Measurements from ENCODE around the gene ASH1L. TPM values are rescaled to one million over a fixed set of nuclear protein-coding genes. Genes with fewer than 3 reads are reported as not detected.

ASH1L gene
- total and polyA plus RNA-seq, 9 of the 15 experiments (the other 6 are each of a cell fraction or from before 2014, with no cell fraction given), result 2.0 to 23.3 (median 14.6) TPM

DNA sequence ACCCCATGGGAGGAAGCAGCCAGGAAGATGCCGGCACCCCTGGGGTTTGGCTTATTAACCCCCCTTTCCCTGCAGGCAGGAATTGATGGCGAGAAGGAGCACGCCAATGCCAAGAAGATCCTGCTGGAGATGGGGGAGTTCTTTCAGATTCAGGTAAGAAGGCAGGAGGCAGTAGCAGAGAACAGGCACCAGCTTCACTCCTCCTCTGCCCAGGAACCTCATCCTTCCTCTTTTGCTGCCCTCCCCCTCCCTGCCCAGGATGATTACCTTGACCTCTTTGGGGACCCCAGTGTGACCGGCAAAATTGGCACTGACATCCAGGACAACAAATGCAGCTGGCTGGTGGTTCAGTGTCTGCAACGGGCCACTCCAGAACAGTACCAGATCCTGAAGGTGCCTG is 243.1 kb downstream of the ASH1L start:
- POLR2A ChIA-PET, result interaction anchor here (1.3 to 5.7 kb wide), 3 partner anchors 13 to 78 kb away, joined by 3 to 30 read pairs (median 4); no protein-coding TSS in a partner anchor
- Histone ChIP-seq H4K20me1 (replicated peaks; ENCODE audit: control insufficient read depth, insufficient read depth, low read length) (peaks cover 14% of the 10 kb centered on the region), H3K4me3 (no peak overlapping the region), H2AFZ (ENCODE audit: low read depth, low read length) (no peak overlapping the region), H3K9ac (ENCODE audit: insufficient read depth in 1 of 2, low read depth in 2 of 2, low read length in 2 of 2) (peak overlapping the region in 1 of 2 experiments; percentile 10; a peak in 1 of 4 replicates), H3K4me1 (replicated peaks in 1 of 2; ENCODE audit: control insufficient read depth in 2 of 2, insufficient read depth in 2 of 2, low read length in 2 of 2) (peaks cover 8 to 44% of the 10 kb centered on the region in 2 experiments; a peak in 4 of 5 replicates), H3K79me2 (ENCODE audit: control insufficient read depth, insufficient read depth, low read length) (peaks cover 3% of the 10 kb centered on the region; the same call in 2 of the 3 replicates), H3K36me3 (ENCODE audit: control insufficient read depth, insufficient read depth, low read length) (peaks cover 56% of the 10 kb centered on the region), H3K9me3 (replicated peaks; ENCODE audit: control insufficient read depth, insufficient read depth, low read depth, low read length) (no peaks in the 10 kb centered on the region), H3K27me3 (ENCODE audit: control insufficient read depth in 2 of 2, insufficient read depth in 2 of 2, low read length in 2 of 2) (no peaks in the 10 kb centered on the region), H3K9me1 (ENCODE audit: control insufficient read depth, insufficient read depth, low read length) (peaks cover 4% of the 10 kb centered on the region), H3K27ac (ENCODE audit: extremely low read depth, low read depth, low read length) (peak overlapping the region; percentile 53; the same call in 1 of the 3 replicates), H3K4me2 (ENCODE audit: insufficient read depth, low read length) (no peak overlapping the region)
- WGBS (ENCODE audit: insufficient coverage, low coverage, missing lambda C conversion rate), result 77% methylated on average over 4 of the region's 5 CpGs
- intact Hi-C loops (cut with micrococcal nuclease) (no loop called here), in situ Hi-C loops (cut with MboI) (loop anchor here (25.0 kb wide), 1 partner anchor 1418 kb away; the partner anchor contains the start of genes ISG20L2, METTL25B and MRPL24)
- DNase-seq (ENCODE audit: extremely low read depth in 1 of 4, low spot score in 3 of 4), result no peak
- TF ChIP-seq, protein P1, sequence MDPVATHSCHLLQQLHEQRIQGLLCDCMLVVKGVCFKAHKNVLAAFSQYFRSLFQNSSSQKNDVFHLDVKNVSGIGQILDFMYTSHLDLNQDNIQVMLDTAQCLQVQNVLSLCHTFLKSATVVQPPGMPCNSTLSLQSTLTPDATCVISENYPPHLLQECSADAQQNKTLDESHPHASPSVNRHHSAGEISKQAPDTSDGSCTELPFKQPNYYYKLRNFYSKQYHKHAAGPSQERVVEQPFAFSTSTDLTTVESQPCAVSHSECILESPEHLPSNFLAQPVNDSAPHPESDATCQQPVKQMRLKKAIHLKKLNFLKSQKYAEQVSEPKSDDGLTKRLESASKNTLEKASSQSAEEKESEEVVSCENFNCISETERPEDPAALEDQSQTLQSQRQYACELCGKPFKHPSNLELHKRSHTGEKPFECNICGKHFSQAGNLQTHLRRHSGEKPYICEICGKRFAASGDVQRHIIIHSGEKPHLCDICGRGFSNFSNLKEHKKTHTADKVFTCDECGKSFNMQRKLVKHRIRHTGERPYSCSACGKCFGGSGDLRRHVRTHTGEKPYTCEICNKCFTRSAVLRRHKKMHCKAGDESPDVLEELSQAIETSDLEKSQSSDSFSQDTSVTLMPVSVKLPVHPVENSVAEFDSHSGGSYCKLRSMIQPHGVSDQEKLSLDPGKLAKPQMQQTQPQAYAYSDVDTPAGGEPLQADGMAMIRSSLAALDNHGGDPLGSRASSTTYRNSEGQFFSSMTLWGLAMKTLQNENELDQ (CRISPR knock-in tag; IDR thresholded peaks at IDR 0.05; ENCODE audit: borderline replicate concordance), result no peak
- peak; percentile 3 for TF ChIP-seq POLR2B (IDR thresholded peaks at IDR 0.05; ENCODE audit: low read depth, partially characterized antibody)
- no peak for FAIRE-seq
- BruUV-seq (replicated peaks), result no TSS peak
- CTCF ChIA-PET (ENCODE audit: low intra/inter-chr PET ratio), result no interaction called here
- ATAC-seq, result no peak
